ENCODE measurements around the gene TTLL11.

The TTLL11 gene

GRCh38 chr9:121801579-121801978 is 291.5 kb downstream of the TTLL11 start:
- Histone ChIP-seq H4K20me1 (ENCODE audit: insufficient read depth, low read length, poor library complexity, severe bottlenecking) (no peaks in the 10 kb centered on the region), H3K36me3 (ENCODE audit: insufficient read depth, low read length) (no peaks in the 10 kb centered on the region), H3K4me2 (ENCODE audit: low read depth, low read length, poor library complexity, severe bottlenecking) (no peak overlapping the region), H3K9me3 (ENCODE audit: insufficient read depth, low read depth, low read length) (peaks cover 4% of the 10 kb centered on the region; the same call in 1 of the 2 replicates), H3F3A (ENCODE audit: low read depth) (no peaks in the 10 kb centered on the region), H3K79me2 (ENCODE audit: insufficient read depth, low read length) (no peaks in the 10 kb centered on the region), H3K9ac (ENCODE audit: low read depth, low read length, poor library complexity, severe bottlenecking) (no peak overlapping the region), H3K4me3 (ENCODE audit: low read length, poor library complexity, severe bottlenecking) (no peak overlapping the region), H2AFZ (ENCODE audit: low read length) (no peak overlapping the region), H3K27me3 (ENCODE audit: insufficient read depth, low read length, poor library complexity, severe bottlenecking) (no peaks in the 10 kb centered on the region), H3K9me2 (replicated peaks; ENCODE audit: low read depth, low read length) (no peaks in the 10 kb centered on the region), H3K4me1 (ENCODE audit: insufficient read depth, low read length, poor library complexity, severe bottlenecking) (no peaks in the 10 kb centered on the region)
- TF ChIP-seq, protein P1, sequence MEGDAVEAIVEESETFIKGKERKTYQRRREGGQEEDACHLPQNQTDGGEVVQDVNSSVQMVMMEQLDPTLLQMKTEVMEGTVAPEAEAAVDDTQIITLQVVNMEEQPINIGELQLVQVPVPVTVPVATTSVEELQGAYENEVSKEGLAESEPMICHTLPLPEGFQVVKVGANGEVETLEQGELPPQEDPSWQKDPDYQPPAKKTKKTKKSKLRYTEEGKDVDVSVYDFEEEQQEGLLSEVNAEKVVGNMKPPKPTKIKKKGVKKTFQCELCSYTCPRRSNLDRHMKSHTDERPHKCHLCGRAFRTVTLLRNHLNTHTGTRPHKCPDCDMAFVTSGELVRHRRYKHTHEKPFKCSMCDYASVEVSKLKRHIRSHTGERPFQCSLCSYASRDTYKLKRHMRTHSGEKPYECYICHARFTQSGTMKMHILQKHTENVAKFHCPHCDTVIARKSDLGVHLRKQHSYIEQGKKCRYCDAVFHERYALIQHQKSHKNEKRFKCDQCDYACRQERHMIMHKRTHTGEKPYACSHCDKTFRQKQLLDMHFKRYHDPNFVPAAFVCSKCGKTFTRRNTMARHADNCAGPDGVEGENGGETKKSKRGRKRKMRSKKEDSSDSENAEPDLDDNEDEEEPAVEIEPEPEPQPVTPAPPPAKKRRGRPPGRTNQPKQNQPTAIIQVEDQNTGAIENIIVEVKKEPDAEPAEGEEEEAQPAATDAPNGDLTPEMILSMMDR (conservative IDR thresholded peaks at IDR 0.05; ENCODE audit: low read length): no peak
- no peak for TF ChIP-seq EZH2phosphoT487 (IDR thresholded peaks at IDR 0.05; ENCODE audit: borderline replicate concordance)

- no peaks in the 10 kb centered on the region for H4K20me1 ChIP-seq (ENCODE audit: insufficient read depth, low read length, poor library complexity, severe bottlenecking)
- no peaks in the 10 kb centered on the region for H3K79me2 ChIP-seq (ENCODE audit: insufficient read depth, low read length)
- H3K9me3 ChIP-seq (ENCODE audit: insufficient read depth, low read depth, low read length): peaks cover 4% of the 10 kb centered on the region; the same call in 1 of the 2 replicates
- H3K27me3 ChIP-seq (ENCODE audit: insufficient read depth, low read length, poor library complexity, severe bottlenecking): no peaks in the 10 kb centered on the region
- no peak overlapping the region for H3K9ac ChIP-seq (ENCODE audit: low read depth, low read length, poor library complexity, severe bottlenecking)
- no peaks in the 10 kb centered on the region for H3K9me2 ChIP-seq (replicated peaks; ENCODE audit: low read depth, low read length)
- no peak overlapping the region for H2AFZ ChIP-seq (ENCODE audit: low read length)
- H3K4me1 ChIP-seq (ENCODE audit: insufficient read depth, low read length, poor library complexity, severe bottlenecking): no peaks in the 10 kb centered on the region
- TF ChIP-seq, protein P1 (conservative IDR thresholded peaks at IDR 0.05; ENCODE audit: low read length): no peak
- no peak for TF ChIP-seq EZH2phosphoT487 (IDR thresholded peaks at IDR 0.05; ENCODE audit: borderline replicate concordance)
- no peak overlapping the region for H3K4me2 ChIP-seq (ENCODE audit: low read depth, low read length, poor library complexity, severe bottlenecking)
- H3K36me3 ChIP-seq (ENCODE audit: insufficient read depth, low read length): no peaks in the 10 kb centered on the region
- H3K4me3 ChIP-seq (ENCODE audit: low read length, poor library complexity, severe bottlenecking): no peak overlapping the region
- H3F3A ChIP-seq (ENCODE audit: low read depth): no peaks in the 10 kb centered on the region
These were observed 292.7 kb downstream of the TTLL11 start for GRCh38 chr9:121800376-121800775.

- H4K20me1 ChIP-seq (ENCODE audit: insufficient read depth, low read length, poor library complexity, severe bottlenecking): no peaks in the 10 kb centered on the region
- no peaks in the 10 kb centered on the region for H3K27me3 ChIP-seq (ENCODE audit: insufficient read depth, low read length, poor library complexity, severe bottlenecking)
- no peak overlapping the region for H2AFZ ChIP-seq (ENCODE audit: low read length)
- no peaks in the 10 kb centered on the region for H3K9me3 ChIP-seq (ENCODE audit: insufficient read depth, low read depth, low read length)
- no peaks in the 10 kb centered on the region for H3K36me3 ChIP-seq (ENCODE audit: insufficient read depth, low read length)
- H3K79me2 ChIP-seq (ENCODE audit: insufficient read depth, low read length): no peaks in the 10 kb centered on the region
- H3K4me3 ChIP-seq (ENCODE audit: low read length, poor library complexity, severe bottlenecking): no peak overlapping the region
- H3F3A ChIP-seq (ENCODE audit: low read depth): no peaks in the 10 kb centered on the region
- H3K9ac ChIP-seq (ENCODE audit: low read depth, low read length, poor library complexity, severe bottlenecking): no peak overlapping the region
- H3K4me1 ChIP-seq (ENCODE audit: insufficient read depth, low read length, poor library complexity, severe bottlenecking): no peaks in the 10 kb centered on the region
- no peaks in the 10 kb centered on the region for H3K9me2 ChIP-seq (replicated peaks; ENCODE audit: low read depth, low read length)
- H3K4me2 ChIP-seq (ENCODE audit: low read depth, low read length, poor library complexity, severe bottlenecking): no peak overlapping the region
- TF ChIP-seq, protein P1 (conservative IDR thresholded peaks at IDR 0.05; ENCODE audit: low read length): no peak
- no peak for TF ChIP-seq EZH2phosphoT487 (IDR thresholded peaks at IDR 0.05; ENCODE audit: borderline replicate concordance)
These were observed 294.2 kb downstream of the TTLL11 start for GRCh38 chr9:121798941-121799340.

All from Loucy (cell line).